Measurements from ENCODE around the gene AATK. TPM values are rescaled to one million over a fixed set of nuclear protein-coding genes. Genes with fewer than 3 reads are reported as not detected.

Gene AATK
- total and polyA plus RNA-seq, 2 of the 13 experiments (the other 11 are each of a cell fraction or from before 2014, with no cell fraction given): 2.9 to 8.4 TPM

GRCh38 chr17:81131486-81132196 lies 34.4 kb downstream of the AATK start (continued):
- TF ChIP-seq NCOR1 (IDR thresholded peaks at IDR 0.05; ENCODE audit: borderline replicate concordance, low read length) (0 out of 2 replicates have a peak, but pooled peaks have one; percentile 17), MED8 (CRISPR knock-in tag; IDR thresholded peaks at IDR 0.05; ENCODE audit: insufficient replicate concordance) (no peak), CREB1 (IDR thresholded peaks at IDR 0.05) (no peak), CREB1 (CRISPR knock-in tag; IDR thresholded peaks at IDR 0.05) (no peak), STAT5B (CRISPR knock-in tag; IDR thresholded peaks at IDR 0.05) (no peak), TOPORS (CRISPR knock-in tag; IDR thresholded peaks at IDR 0.05) (no peak), HNRNPLL (IDR thresholded peaks at IDR 0.05; ENCODE audit: low read depth, low read length, poor library complexity, severe bottlenecking) (no peak), EP300 (IDR thresholded peaks at IDR 0.05; ENCODE audit: low read depth in 2 of 2, low read length in 2 of 2) (peak in 1 of 2 experiments; percentile 27; a peak in 1 of 4 replicates), EP300 (CRISPR knock-in tag; IDR thresholded peaks at IDR 0.05; ENCODE audit: borderline replicate concordance) (no peak), MLLT10 (CRISPR knock-in tag; IDR thresholded peaks at IDR 0.05) (no peak), ARHGAP35 (CRISPR knock-in tag; IDR thresholded peaks at IDR 0.05; ENCODE audit: borderline replicate concordance) (no peak), ZBTB40 (IDR thresholded peaks at IDR 0.05) (no peak), ZBTB40 (CRISPR knock-in tag; IDR thresholded peaks at IDR 0.05) (no peak), PBX2 (CRISPR knock-in tag; IDR thresholded peaks at IDR 0.05) (no peak), HDAC6 (IDR thresholded peaks at IDR 0.05; ENCODE audit: low read depth, low read length) (no peak)
- TF ChIP-seq, protein P1, sequence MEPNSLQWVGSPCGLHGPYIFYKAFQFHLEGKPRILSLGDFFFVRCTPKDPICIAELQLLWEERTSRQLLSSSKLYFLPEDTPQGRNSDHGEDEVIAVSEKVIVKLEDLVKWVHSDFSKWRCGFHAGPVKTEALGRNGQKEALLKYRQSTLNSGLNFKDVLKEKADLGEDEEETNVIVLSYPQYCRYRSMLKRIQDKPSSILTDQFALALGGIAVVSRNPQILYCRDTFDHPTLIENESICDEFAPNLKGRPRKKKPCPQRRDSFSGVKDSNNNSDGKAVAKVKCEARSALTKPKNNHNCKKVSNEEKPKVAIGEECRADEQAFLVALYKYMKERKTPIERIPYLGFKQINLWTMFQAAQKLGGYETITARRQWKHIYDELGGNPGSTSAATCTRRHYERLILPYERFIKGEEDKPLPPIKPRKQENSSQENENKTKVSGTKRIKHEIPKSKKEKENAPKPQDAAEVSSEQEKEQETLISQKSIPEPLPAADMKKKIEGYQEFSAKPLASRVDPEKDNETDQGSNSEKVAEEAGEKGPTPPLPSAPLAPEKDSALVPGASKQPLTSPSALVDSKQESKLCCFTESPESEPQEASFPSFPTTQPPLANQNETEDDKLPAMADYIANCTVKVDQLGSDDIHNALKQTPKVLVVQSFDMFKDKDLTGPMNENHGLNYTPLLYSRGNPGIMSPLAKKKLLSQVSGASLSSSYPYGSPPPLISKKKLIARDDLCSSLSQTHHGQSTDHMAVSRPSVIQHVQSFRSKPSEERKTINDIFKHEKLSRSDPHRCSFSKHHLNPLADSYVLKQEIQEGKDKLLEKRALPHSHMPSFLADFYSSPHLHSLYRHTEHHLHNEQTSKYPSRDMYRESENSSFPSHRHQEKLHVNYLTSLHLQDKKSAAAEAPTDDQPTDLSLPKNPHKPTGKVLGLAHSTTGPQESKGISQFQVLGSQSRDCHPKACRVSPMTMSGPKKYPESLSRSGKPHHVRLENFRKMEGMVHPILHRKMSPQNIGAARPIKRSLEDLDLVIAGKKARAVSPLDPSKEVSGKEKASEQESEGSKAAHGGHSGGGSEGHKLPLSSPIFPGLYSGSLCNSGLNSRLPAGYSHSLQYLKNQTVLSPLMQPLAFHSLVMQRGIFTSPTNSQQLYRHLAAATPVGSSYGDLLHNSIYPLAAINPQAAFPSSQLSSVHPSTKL (CRISPR knock-in tag; IDR thresholded peaks at IDR 0.05): no peak

All from HepG2 (cell line).